ENCODE measurements around the gene NEK3. TPM values are rescaled to one million over a fixed set of nuclear protein-coding genes. Genes with fewer than 3 reads are reported as not detected.
A peak's percentile ranks its signal among the peaks of the same experiment; 100 is the strongest.
"Not testable (repeated sequence)": the region's sequence is repeated elsewhere in the genome, so short reads cannot be mapped to it uniquely, and the experiment has no call there.

NEK3 gene
- total RNA-seq, 1 donor from 2014 or later, result 27.2 TPM

- no peak for DNase-seq (ENCODE audit: low spot score in 2 of 2, unreplicated experiment in 2 of 2)
- H3K4me1 Mint-ChIP-seq, result peaks cover 40% of the 10 kb centered on the region
- H3K27me3 Mint-ChIP-seq (ENCODE audit: low read depth), result no peaks in the 10 kb centered on the region
- no peak overlapping the region for H3K4me3 Mint-ChIP-seq
- TF ChIP-seq CTCF (IDR thresholded peaks at IDR 0.05; ENCODE audit: unreplicated experiment), result no peak
- H3K27ac Mint-ChIP-seq, result no peak overlapping the region
- H3K9me3 Mint-ChIP-seq, result no peaks in the 10 kb centered on the region
- H3K36me3 Mint-ChIP-seq, result peaks cover 3% of the 10 kb centered on the region
Measured at GRCh38 chr13:52105841-52106240, 53.6 kb downstream of the NEK3 start.

- Mint-ChIP-seq H3K27me3 (ENCODE audit: low read depth) (no peaks in the 10 kb centered on the region), H3K4me1 (peaks cover 30% of the 10 kb centered on the region), H3K27ac (peak overlapping the region; percentile 62), H3K9me3 (no peaks in the 10 kb centered on the region), H3K36me3 (peaks cover 3% of the 10 kb centered on the region), H3K4me3 (no peak overlapping the region)
- no peak for DNase-seq (ENCODE audit: low spot score in 2 of 2, unreplicated experiment in 2 of 2)
- no peak for TF ChIP-seq CTCF (IDR thresholded peaks at IDR 0.05; ENCODE audit: unreplicated experiment)
Measured at GRCh38 chr13:52104624-52105023, 54.8 kb downstream of the NEK3 start.

GRCh38 chr13:52103386-52103785, 56.0 kb downstream of the NEK3 start:
- no peak for DNase-seq (ENCODE audit: low spot score in 2 of 2, unreplicated experiment in 2 of 2)
- H3K9me3 Mint-ChIP-seq, result no peaks in the 10 kb centered on the region
- H3K36me3 Mint-ChIP-seq, result peaks cover 3% of the 10 kb centered on the region
- no peak overlapping the region for H3K27ac Mint-ChIP-seq
- peaks cover 18% of the 10 kb centered on the region for H3K4me1 Mint-ChIP-seq
- H3K4me3 Mint-ChIP-seq, result no peak overlapping the region
- TF ChIP-seq CTCF (IDR thresholded peaks at IDR 0.05; ENCODE audit: unreplicated experiment), result no peak
- H3K27me3 Mint-ChIP-seq (ENCODE audit: low read depth), result no peaks in the 10 kb centered on the region

GRCh38 chr13:52102423-52102822, 57.0 kb downstream of the NEK3 start:
- not testable (repeated sequence) for H3K36me3 Mint-ChIP-seq; H3K4me3 Mint-ChIP-seq; H3K27ac Mint-ChIP-seq; H3K9me3 Mint-ChIP-seq; DNase-seq (ENCODE audit: low spot score in 2 of 2, unreplicated experiment in 2 of 2); H3K27me3 Mint-ChIP-seq (ENCODE audit: low read depth)
- H3K4me1 Mint-ChIP-seq, result peaks cover 12% of the 10 kb centered on the region

- no peak overlapping the region for H3K4me3 Mint-ChIP-seq
- peaks cover 9% of the 10 kb centered on the region for H3K9me3 Mint-ChIP-seq
- no peak for DNase-seq (ENCODE audit: low spot score in 2 of 2, unreplicated experiment in 2 of 2)
- H3K36me3 Mint-ChIP-seq, result peaks cover 3% of the 10 kb centered on the region
- H3K27me3 Mint-ChIP-seq (ENCODE audit: low read depth), result no peaks in the 10 kb centered on the region
- H3K27ac Mint-ChIP-seq, result no peak overlapping the region
- TF ChIP-seq CTCF (IDR thresholded peaks at IDR 0.05; ENCODE audit: unreplicated experiment), result no peak
- H3K4me1 Mint-ChIP-seq, result no peaks in the 10 kb centered on the region
Measured at GRCh38 chr13:52097197-52097596, 62.2 kb downstream of the NEK3 start.

- TF ChIP-seq CTCF (IDR thresholded peaks at IDR 0.05; ENCODE audit: unreplicated experiment), result no peak
- H3K4me3 Mint-ChIP-seq, result no peak overlapping the region
- peaks cover 3% of the 10 kb centered on the region for H3K36me3 Mint-ChIP-seq
- H3K27me3 Mint-ChIP-seq (ENCODE audit: low read depth), result no peaks in the 10 kb centered on the region
- H3K9me3 Mint-ChIP-seq, result peaks cover 9% of the 10 kb centered on the region
- no peaks in the 10 kb centered on the region for H3K4me1 Mint-ChIP-seq
- DNase-seq (ENCODE audit: low spot score in 2 of 2, unreplicated experiment in 2 of 2), result no peak
- no peak overlapping the region for H3K27ac Mint-ChIP-seq
Measured at GRCh38 chr13:52096748-52097147, 62.6 kb downstream of the NEK3 start.

Measured in mesothelial cell of epicardium (in vitro differentiated cells).